LNCAP (cell line): ENCODE measurements around the gene TTC9.

Source experiments
- CTCF ChIP-seq: fragments of 450-650 bp; IDR thresholded peaks from 2 replicates; pipeline ENCODE4 v1.5.1; 2017; ENCODE audit warnings: mild to moderate bottlenecking

TTC9 gene

GRCh38 chr14:70635971-70636595 lies 5.6 kb upstream of the TTC9 start:
- TF ChIP-seq CTCF, result no peak

GRCh38 chr14:70638416-70638815 lies 3.3 kb upstream of the TTC9 start:
- no peak for TF ChIP-seq CTCF

- no peak for TF ChIP-seq CTCF
These were observed 673 bp upstream of the TTC9 start for GRCh38 chr14:70640938-70641547.

GRCh38 chr14:70642303-70643235 lies 853 bp downstream of the TTC9 start:
- no peak for TF ChIP-seq CTCF

- no peak for TF ChIP-seq CTCF
These were observed 2.3 kb downstream of the TTC9 start for GRCh38 chr14:70643967-70644366.

GRCh38 chr14:70645892-70646291 lies 4.2 kb downstream of the TTC9 start:
- TF ChIP-seq CTCF, result no peak

GRCh38 chr14:70646705-70647104 lies 5.0 kb downstream of the TTC9 start:
- TF ChIP-seq CTCF, result no peak
